Caco-2 (cell line): ENCODE measurements around the gene OAT. TPM values are rescaled to one million over a fixed set of nuclear protein-coding genes. Genes with fewer than 3 reads are reported as not detected.

Source experiments
- BruUV-seq: library from RNA; stranded (reverse); fragments of 400-500 nt; replicated peaks from 2 replicates; lab custom pipeline; 2021; lab: Mats Ljungman, UMichigan
- CTCF ChIA-PET: fragments of 300-600 bp; sonication (Branson Sonifier 250); formaldehyde crosslinking; loops from one replicate; lab custom pipeline; 2022; ENCODE audit warnings: antibody characterized with exemption; lab: Charles Lee
- POLR2A ChIA-PET: fragments of 300-600 bp; sonication (Branson Sonifier 250); formaldehyde crosslinking; loops from one replicate; lab custom pipeline; 2022; ENCODE audit warnings: antibody characterized with exemption; lab: Charles Lee
- DNase-seq, 2 experiments: peaks; one replicate each; pipeline versions ENCODE4 v3.0.0 to v3.0.0-alpha.2; 2020 to 2022
- H3K27me3 ChIP-seq: replicated peaks from 2 replicates; pipeline ENCODE4 v1.6.0; 2011; ENCODE audit warnings: low read length; ENCODE audit not compliant: control insufficient read depth, insufficient read depth
- H3K36me3 ChIP-seq: 2 replicates; pipeline ENCODE4 v1.5.1; 2011; ENCODE audit warnings: low read length; ENCODE audit not compliant: control insufficient read depth, insufficient read depth
- H3K4me1 ChIP-seq: fragments of 250-450 bp; sonication (Bioruptor Pico); 2 replicates; pipeline ENCODE4 v1.5.1; 2020; ENCODE audit warnings: mild to moderate bottlenecking
- H3K4me3 ChIP-seq: 2 replicates; pipeline ENCODE4 v1.5.1; 2011; ENCODE audit warnings: low read depth, mild to moderate bottlenecking, control low read depth, low read length
- H3K9me3 ChIP-seq: fragments of 250-450 bp; sonication (Bioruptor Pico); 2 replicates; pipeline ENCODE4 v1.5.1; 2020; ENCODE audit warnings: mild to moderate bottlenecking, moderate library complexity
- H3K27ac Mint-ChIP-seq: one replicate; pipeline ENCODE4 v1.8.0; 2022; ENCODE audit warnings: mixed read lengths; ENCODE audit not compliant: unreplicated experiment
- H3K27me3 Mint-ChIP-seq: one replicate; pipeline ENCODE4 v1.8.0; 2022; ENCODE audit warnings: mixed read lengths; ENCODE audit not compliant: insufficient read depth, unreplicated experiment
- H3K36me3 Mint-ChIP-seq: one replicate; pipeline ENCODE4 v1.8.0; 2022; ENCODE audit warnings: mild to moderate bottlenecking, mixed read lengths; ENCODE audit not compliant: insufficient read depth, unreplicated experiment
- H3K4me1 Mint-ChIP-seq: one replicate; pipeline ENCODE4 v1.8.0; 2022; ENCODE audit warnings: low read depth, mixed read lengths; ENCODE audit not compliant: unreplicated experiment
- H3K4me3 Mint-ChIP-seq: one replicate; pipeline ENCODE4 v1.8.0; 2022; ENCODE audit warnings: mild to moderate bottlenecking, moderate library complexity, mixed read lengths; ENCODE audit not compliant: unreplicated experiment
- H3K9me3 Mint-ChIP-seq: one replicate; pipeline ENCODE4 v1.8.0; 2022; ENCODE audit warnings: mixed read lengths; ENCODE audit not compliant: unreplicated experiment
- intact Hi-C: fragments of 100-400 bp; cut with micrococcal nuclease; formaldehyde crosslinking; loops from one replicate; pipeline ENCODE4 v1.10.0; 2022; ENCODE audit not compliant: unreplicated experiment
- total RNA-seq: library from RNA; stranded (reverse); gene quantifications from 2 replicates; pipeline ENCODE4 v1.2.3, GENCODE V29; 2022
- TF ChIP-seq, protein P1 (sequence below), 2 experiments: fragments of 200-600 bp in 1 of 2; IDR thresholded peaks; 1 replicate in 1 of 2; 2 replicates in 1 of 2; pipeline versions ENCODE4 v1.5.1 to v1.8.0; 2011 to 2022; ENCODE audit warnings: antibody characterized with exemption in 1 of 2, control low read depth in 1 of 2, inconsistent platforms in 1 of 2, low read depth in 1 of 2, low read length in 1 of 2, mild to moderate bottlenecking in 1 of 2, moderate library complexity in 1 of 2; ENCODE audit not compliant: insufficient read depth in 1 of 2, severe bottlenecking in 1 of 2, unreplicated experiment in 1 of 2

OAT gene
- total RNA-seq, 1 experiment from 2014 or later, result 312 TPM

DNA sequence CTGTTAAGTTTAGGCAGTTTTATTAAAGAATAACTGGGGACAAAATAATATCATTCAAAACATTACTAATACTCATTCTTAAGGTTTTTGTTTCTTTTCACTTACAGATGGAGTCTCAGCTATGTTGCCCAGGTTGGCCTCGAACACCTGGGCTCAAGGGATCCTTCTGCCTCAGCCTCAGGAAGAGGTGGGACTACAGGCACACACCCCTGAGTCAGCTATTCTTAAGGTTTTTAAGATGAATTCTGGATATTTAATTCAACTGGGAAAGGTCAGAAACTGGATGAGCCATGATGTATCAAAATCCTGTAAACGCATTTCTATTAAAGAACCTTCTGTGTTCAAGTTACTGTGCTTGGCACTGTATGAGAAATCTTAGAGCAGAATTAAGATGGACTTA is 3.5 kb downstream of the OAT start:
- Mint-ChIP-seq H3K4me3 (no peak overlapping the region), H3K9me3 (no peaks in the 10 kb centered on the region), H3K27me3 (no peaks in the 10 kb centered on the region), H3K27ac (no peak overlapping the region), H3K36me3 (peaks cover 54% of the 10 kb centered on the region), H3K4me1 (peaks cover 6% of the 10 kb centered on the region)
- ChIA-PET CTCF (no interaction called here), POLR2A (interaction anchor here (0.6 to 0.9 kb wide), 2 partner anchors 46 to 501 kb away, joined by 4 read pairs; partner anchors contain the start of gene LHPP)
- Histone ChIP-seq H3K36me3 (peaks cover 1% of the 10 kb centered on the region; the same call in 1 of the 2 replicates), H3K27me3 (no peaks in the 10 kb centered on the region), H3K9me3 (no peaks in the 10 kb centered on the region), H3K4me3 (no peak overlapping the region), H3K4me1 (peaks cover 26% of the 10 kb centered on the region)
- BruUV-seq, result no TSS peak
- TF ChIP-seq, protein P1, sequence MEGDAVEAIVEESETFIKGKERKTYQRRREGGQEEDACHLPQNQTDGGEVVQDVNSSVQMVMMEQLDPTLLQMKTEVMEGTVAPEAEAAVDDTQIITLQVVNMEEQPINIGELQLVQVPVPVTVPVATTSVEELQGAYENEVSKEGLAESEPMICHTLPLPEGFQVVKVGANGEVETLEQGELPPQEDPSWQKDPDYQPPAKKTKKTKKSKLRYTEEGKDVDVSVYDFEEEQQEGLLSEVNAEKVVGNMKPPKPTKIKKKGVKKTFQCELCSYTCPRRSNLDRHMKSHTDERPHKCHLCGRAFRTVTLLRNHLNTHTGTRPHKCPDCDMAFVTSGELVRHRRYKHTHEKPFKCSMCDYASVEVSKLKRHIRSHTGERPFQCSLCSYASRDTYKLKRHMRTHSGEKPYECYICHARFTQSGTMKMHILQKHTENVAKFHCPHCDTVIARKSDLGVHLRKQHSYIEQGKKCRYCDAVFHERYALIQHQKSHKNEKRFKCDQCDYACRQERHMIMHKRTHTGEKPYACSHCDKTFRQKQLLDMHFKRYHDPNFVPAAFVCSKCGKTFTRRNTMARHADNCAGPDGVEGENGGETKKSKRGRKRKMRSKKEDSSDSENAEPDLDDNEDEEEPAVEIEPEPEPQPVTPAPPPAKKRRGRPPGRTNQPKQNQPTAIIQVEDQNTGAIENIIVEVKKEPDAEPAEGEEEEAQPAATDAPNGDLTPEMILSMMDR (IDR thresholded peaks at IDR 0.05; ENCODE audit: insufficient read depth in 1 of 2, low read depth in 1 of 2, low read length in 1 of 2, severe bottlenecking in 1 of 2, unreplicated experiment in 1 of 2), result no peak
- DNase-seq, result no peak
- intact Hi-C loops, result no loop called here

DNA sequence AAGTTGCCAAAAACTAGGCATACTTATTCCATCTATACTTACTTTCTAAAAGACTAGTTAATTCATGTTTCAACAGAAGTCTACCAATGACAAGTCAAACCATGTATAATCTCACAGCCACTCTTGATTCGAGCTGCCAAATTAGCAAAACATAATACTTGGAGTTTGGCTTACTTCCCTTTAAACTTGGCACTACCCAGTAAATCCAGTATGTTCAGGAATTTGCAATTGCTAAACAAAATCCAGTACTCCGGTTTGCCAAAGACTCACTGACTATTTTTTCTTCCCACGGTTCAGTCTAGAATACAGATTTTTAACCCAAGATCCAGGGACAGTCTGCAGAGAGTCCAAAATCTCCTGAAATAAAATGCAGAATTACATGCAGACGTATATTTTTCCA is 4.6 kb downstream of the OAT start:
- Histone ChIP-seq H3K9me3 (no peaks in the 10 kb centered on the region), H3K4me3 (no peak overlapping the region), H3K27me3 (no peaks in the 10 kb centered on the region), H3K4me1 (peaks cover 15% of the 10 kb centered on the region), H3K36me3 (peaks cover 1% of the 10 kb centered on the region)
- no peak for DNase-seq
- no peak overlapping the region for H3K27ac Mint-ChIP-seq
- TF ChIP-seq, protein P1 (IDR thresholded peaks at IDR 0.05; ENCODE audit: insufficient read depth in 1 of 2, low read depth in 1 of 2, low read length in 1 of 2, severe bottlenecking in 1 of 2, unreplicated experiment in 1 of 2), result no peak
- CTCF ChIA-PET, result interaction anchor here (0.6 to 1.0 kb wide), 2 partner anchors 8 to 25 kb away, joined by 3 to 4 read pairs; no protein-coding TSS in a partner anchor
- H3K36me3 Mint-ChIP-seq, result peaks cover 61% of the 10 kb centered on the region
- POLR2A ChIA-PET, result no interaction called here
- H3K27me3 Mint-ChIP-seq, result no peaks in the 10 kb centered on the region
- H3K4me3 Mint-ChIP-seq, result no peak overlapping the region
- H3K9me3 Mint-ChIP-seq, result no peaks in the 10 kb centered on the region
- intact Hi-C loops, result no loop called here
- peaks cover under 1% of the 10 kb centered on the region for H3K4me1 Mint-ChIP-seq
- no TSS peak for BruUV-seq

DNA sequence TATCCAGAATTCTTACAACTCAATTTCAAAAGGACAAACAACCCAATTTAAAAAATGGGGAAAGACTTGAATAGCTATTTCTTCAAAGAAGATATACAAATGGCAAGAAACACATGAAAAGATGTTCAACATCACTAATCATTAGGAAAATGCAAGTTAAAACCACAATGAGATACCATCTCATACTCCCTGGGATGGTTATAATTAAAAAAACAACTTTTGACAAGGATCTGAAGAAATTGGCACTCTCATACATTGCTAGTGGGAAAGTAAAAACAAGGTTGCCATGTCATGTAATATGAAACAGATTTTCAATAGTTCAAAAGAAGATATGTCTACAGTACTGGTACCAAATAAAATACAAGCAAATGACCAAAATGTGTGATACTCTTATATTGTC is 9.0 kb downstream of the OAT start:
- BruUV-seq, result no TSS peak
- ChIA-PET POLR2A (no interaction called here), CTCF (interaction anchor here (0.7 kb wide), 1 partner anchor 10 kb away, joined by 3 read pairs; no protein-coding TSS in a partner anchor)
- Histone ChIP-seq H3K4me1 (0 out of 2 replicates have a peak, but pooled peaks cover 7% of the 10 kb centered on the region), H3K27me3 (no peaks in the 10 kb centered on the region), H3K4me3 (no peak overlapping the region), H3K9me3 (no peaks in the 10 kb centered on the region), H3K36me3 (peaks cover 6% of the 10 kb centered on the region)
- TF ChIP-seq, protein P1 (IDR thresholded peaks at IDR 0.05; ENCODE audit: insufficient read depth in 1 of 2, low read depth in 1 of 2, low read length in 1 of 2, severe bottlenecking in 1 of 2, unreplicated experiment in 1 of 2), result no peak
- Mint-ChIP-seq H3K27ac (no peak overlapping the region), H3K9me3 (no peaks in the 10 kb centered on the region), H3K27me3 (no peaks in the 10 kb centered on the region), H3K36me3 (peaks cover 75% of the 10 kb centered on the region), H3K4me1 (no peaks in the 10 kb centered on the region), H3K4me3 (no peak overlapping the region)
- intact Hi-C loops, result no loop called here
- no peak for DNase-seq
